SK-MEL-5 (cell line): ENCODE results near the gene KSR1. TPM values are rescaled to one million over a fixed set of nuclear protein-coding genes. Genes with fewer than 3 reads are reported as not detected.
"Not testable (repeated sequence)": the region's sequence is repeated elsewhere in the genome, so short reads cannot be mapped to it uniquely, and the experiment has no call there.

Experiments
- DNase-seq: peaks from one replicate; pipeline ENCODE4 v3.0.0-alpha.2; 2016; ENCODE audit warnings: low read depth, low spot score
- in situ Hi-C: cut with HindIII; loops from 2 replicates; pipeline ENCODE4 v1.10.0; 2016; ENCODE audit warnings: low sequenced_read_pairs, high pct_unique_total_duplicates, low pct_unique_long_range_greater_than_20kb
- total RNA-seq: library from RNA; depleted of rRNA; stranded (reverse); fragments of >200 nt; shearing (Covaris generic); gene quantifications from 2 replicates; pipeline ENCODE4 v1.2.3, GENCODE V29; 2014

KSR1 gene
- total RNA-seq, 1 experiment from 2014 or later, result 4.4 TPM

DNA sequence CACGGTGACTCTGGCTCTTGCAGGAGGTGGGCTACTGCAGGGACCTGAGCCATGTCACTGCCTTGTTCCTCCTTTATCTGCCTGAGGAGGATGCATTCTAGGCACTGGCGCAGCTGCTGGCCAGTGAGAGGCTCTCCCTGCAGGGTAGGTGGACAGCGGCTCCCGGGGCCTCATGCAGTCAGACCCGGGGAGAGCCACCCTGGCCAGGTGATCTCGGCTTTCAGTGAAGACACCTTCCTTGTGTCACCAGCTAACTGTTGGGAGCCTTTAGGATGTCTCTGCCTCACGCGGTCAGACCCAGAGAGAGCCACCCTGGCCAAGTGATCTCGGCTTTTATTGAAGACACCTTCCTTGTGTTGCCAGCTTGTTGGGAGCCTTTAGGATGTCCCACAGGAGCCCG, 31.7 kb upstream of the KSR1 start:
- in situ Hi-C loops, result no loop called here
- DNase-seq, result no peak

DNA sequence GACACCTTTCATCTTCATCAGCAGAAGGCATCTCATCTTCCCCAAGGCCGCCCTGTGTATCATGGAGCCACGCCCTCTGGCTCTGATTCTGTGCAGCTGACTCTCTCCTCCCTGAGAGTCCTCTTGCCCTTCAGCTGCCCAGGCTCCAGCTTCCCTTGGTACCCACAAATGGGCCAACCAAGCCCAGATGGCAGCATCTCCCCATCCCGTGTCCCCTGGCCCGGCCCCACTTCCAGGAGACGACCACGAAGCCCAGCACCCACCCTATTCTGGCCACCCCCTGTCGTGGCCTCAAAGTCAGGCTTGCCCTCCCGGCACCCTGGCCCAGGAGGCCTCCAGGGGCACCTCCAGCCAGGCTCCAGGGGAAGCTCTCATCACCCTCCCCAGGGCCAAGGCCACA, 31.3 kb upstream of the KSR1 start:
- in situ Hi-C loops, result no loop called here

DNA sequence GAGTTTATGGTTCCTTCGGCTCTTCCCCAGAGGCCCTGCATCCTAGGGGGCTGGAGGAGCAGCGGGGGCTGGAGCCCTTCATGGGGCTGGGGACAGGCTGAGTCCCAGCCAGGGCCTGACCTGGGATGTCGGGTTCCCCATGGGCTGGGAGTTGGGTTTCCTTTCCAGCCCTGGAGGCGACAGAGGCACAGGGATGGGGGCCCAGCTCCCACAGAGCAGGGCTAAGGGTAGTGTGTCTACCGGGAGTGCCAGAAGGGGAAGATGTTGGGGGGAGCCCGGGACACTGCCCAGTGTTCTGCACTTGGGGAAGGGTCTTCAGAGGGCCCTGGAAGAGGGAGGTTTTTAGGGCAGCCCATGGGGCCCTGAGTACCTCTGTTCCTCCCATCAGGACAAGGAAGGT, 30.7 kb upstream of the KSR1 start:
- in situ Hi-C loops, DNase-seq: not testable (repeated sequence)

More for the DNA sequence above, 31.3 kb upstream of the KSR1 start:
- no peak for DNase-seq

DNA sequence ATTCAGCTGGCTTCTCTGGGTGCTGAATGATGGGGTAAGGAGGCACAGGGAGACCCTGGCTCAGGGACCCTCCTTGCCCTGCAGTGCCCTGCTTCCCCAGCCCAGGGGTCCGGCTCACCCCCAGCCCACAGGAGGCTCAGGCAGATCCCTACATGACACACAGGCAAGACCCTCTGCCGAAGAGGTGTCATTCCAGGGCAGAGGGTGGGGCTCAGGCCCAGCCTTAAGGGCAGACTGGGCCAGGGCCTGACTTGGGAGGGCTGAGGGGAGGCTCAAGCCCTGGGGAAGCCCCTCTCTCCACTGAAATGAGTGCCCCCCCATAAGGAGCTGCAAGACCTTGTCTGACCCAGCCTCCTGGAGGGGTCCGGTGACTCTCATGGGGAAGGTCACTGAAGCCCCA, 30.3 kb upstream of the KSR1 start:
- in situ Hi-C loops, result no loop called here
- DNase-seq, result no peak

DNA sequence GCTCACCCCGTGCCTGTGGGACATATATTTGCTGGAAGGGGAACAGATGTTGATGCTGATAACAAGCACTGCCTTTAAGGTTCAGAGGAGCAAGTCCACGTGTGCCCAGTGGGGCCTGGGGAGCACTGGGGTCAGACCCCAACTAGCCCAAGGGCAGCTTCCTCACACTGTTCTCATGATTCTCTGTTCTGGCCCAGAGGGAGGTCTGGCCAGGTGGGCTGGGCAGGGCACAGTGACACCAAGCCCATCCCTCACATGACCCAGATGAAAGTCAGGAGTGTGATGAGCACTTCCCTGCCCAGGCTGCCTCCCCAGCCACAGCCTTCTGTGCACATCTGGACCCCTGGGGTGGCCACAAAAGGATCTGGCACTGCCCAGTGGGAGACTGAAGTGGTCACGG, 29.8 kb upstream of the KSR1 start:
- DNase-seq, in situ Hi-C loops: not testable (repeated sequence)

DNA sequence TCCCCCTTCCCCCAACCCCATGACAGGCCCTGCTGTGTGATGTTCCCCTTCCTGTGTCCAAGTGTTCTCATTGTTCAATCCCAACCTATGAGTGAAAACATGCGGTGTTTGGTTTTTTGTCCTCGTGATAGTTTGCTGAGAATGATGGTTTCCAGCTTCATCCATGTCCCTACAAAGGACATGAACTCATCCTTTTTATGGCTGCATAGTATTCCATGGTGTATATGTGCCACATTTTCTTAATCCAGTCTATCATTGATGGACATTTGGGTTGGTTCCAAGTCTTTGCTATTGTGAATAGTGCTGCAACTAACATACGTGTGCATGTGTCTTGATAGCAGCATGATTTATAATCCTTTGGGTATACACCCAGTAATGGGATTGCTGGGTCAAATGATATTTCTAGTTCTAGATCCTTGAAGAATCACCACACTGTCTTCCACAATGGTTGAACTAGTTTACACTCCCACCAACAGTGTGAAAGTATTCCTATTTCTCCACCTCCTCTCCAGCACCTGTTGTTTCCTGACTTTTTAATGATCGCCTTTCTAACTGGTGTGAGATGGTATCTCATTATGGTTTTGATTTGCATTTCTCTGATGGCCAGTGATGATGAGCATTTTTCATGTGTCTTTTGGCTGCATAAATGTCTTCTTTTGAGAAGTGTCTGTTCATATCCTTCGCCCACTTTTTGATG, 28.9 kb upstream of the KSR1 start:
- in situ Hi-C loops, DNase-seq: not testable (repeated sequence)

DNA sequence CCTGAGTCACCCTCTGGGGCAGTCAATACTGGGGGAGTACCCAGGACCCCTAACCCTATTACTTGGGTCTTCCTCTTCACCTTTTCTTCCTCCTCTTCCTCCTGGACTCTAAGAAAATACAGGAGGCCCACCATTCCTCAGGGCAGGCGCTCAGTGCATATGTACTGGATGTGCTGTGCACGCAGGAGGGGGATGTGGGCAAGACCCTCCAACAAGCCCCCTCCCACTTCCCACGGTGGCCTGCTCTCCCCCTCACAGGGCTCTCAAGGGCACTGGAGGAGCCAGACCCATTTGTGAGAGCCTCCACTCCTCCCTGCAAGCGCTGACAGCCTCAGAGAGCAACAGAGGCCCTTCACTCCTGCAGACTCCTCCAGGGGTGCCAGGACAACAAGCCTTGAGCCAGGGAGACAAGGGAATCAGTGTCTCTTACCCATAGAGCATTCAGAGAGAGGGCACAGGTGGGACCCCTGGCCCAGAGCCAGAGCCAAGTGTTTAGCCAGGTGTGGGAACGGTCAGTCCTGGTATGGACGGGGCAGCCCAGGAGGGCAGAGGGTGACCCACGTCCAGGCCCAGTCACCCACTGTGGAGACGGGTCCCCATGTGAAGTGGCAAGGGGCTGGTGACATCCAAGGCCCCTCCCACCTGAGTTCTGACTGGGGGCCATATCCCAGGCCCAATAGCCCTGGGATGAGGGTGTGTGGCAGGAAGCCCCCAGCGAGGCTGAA, 27.3 kb upstream of the KSR1 start:
- no peak for DNase-seq
- in situ Hi-C loops, result no loop called here

DNA sequence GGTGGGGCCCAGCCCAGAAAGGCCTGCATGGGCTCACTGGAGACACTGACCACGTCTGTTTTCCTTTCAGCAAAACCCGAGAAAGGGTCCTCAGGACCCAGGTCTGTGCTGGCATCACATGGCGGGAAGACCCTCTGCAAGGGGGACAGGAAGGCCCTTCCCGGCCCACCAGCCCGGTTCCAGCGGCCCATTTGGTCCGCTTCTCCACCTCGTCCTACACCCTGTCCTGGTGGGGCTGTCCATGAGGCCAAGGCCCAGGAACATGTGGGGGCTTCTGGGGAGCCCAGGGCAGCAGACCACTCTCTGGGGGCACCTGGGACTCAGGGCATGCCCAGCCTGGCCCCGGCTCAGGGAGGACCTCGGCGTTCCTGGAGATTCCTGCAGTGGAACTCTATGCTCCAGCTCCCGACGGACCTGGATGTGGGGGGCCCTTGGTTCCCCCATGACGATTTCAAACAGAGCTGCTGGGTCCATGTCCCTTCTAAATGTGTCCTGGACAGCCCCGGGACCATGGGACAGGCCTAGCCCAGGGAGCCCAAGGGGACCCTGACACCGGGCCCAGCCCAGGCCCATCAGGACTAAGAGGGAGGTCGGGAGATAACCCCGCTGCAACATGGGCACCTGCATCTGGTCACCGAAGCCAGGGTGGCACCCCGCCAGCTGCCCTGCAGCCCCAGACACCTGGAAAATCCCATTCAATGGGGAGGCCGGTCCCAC, 26.4 kb upstream of the KSR1 start:
- DNase-seq, result no peak
- in situ Hi-C loops, result no loop called here

DNA sequence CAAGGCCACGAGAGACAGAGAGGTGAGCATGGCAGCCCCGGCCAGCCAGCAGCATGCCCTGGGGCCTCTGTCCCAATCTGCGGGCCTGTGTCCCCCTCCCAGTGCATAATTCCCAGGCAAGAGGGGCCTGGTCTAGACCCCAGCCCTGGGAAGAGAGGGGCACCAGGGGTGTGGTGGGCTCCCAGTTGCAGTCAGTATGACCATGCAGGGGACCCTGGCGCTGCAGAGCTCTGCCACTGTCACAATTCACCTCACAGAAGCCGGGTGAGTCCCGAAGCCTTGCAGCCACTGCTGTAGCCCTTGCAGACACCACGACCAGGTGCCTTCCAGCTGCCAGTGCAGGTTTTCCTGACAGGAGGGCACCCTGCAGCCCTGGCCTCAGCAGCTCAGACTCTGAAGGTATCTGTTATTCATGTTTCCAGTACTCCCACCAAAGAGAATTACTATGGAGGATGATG, 25.8 kb upstream of the KSR1 start:
- in situ Hi-C loops, result no loop called here

DNA sequence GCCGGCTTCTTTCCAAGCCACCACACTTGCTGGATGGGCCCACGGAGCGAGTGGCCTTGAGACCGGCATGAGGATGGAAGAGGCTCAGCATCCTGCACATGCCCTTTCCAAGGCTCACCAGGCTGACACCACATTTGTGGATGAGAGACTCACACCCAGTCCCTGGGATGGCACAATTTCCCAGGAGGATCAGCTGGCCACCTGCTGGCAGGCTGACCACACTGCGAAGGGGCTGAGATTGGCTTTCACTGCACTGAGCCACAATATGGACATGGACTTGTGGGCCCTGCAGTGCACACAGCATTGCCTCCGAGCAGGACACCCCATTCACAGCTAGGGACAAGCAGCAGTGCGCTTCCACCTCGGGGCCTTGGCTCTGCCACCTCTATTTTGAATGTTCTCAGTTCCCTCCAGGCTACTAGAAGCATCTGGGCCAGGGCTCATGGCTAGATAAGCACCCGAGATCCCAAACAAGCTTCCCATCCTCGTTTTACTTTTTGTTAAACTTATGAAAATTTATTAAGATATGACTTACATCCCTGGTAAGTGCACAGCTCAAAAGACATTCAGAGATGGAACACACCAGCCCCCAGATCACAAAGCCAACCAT, 25.3 kb upstream of the KSR1 start:
- peak; percentile 46 for DNase-seq
- in situ Hi-C loops, result no loop called here

More for the DNA sequence above, 25.8 kb upstream of the KSR1 start:
- DNase-seq, result no peak

DNA sequence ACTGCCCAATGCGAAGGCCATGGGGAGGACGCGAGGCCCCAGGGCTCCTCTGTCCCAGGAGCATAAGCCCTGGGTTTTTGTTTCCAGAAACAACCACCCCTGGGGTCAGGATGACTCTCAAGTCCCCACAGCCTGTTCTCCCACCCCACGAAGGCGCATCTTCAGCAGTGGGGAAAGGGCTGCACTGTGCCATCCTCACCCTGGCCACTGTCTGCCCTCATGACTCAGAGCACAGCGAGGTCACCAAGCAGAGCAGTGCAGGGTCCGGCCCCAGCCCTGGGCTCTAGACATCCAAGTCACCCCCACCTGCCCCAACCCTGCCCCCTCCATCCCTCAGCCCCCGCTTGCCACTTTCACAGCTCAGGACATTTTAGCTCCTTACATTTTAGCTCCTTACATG, 22.7 kb upstream of the KSR1 start:
- no peak for DNase-seq
- in situ Hi-C loops, result no loop called here

DNA sequence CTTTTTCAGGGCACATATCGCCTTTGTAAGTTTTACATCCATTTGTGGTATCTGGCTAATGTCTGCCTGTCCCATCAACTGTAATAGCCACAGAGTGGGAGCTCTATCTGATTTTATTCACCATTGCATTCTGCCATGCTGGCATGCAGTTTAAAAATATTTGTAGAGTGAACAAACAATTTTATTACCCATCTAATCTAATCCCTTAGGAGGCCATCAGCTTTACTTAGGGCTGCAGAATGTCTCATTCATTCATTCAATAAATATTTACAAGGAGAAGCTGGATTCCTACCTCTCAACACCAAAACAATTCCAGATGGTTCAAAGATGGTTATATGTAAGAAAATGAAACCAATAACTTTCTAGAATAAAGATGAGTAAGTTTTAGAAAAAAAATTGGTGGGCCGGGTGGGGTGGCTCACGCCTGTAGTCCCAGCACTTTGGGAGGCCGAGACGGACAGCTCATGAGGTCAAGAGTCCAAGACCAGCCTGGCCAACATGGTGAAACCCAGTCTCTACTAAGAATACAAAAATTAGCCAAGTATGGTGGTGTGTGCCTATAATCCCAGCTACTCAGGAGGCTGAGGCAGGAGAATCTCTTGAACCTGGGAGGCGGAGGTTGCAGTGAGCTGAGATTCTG, 20.7 kb upstream of the KSR1 start:
- in situ Hi-C loops, DNase-seq: not testable (repeated sequence)

DNA sequence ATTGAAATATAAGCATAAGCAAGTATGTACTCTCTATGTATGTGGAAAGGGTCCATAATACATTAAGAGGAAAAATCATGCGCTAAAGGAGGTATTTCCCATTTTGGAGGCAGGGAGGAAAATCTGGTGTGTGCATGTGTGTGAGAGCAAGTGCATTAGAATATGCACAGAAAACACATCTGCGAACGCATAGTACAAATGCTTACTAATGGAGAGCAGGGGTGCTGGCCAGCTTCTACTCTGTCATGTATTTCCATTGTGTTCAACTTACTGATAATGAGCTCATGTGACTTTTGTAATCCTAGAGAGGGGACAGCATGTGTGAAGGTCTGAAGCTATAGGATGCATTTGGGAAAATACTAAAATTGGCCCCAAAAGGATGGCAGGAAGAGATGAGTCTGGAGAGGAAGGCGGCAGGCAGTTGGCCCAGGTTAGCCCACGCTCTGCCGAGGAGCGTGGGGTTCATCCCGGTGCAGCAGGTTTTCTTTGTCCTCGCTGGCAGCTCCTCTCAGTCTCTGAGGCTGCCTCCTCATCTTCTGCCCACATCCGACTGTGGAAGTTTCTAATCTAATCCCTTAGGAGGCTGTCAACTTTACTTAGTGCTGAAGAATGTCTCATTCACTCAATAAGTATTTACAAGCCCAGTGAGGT, 17.8 kb upstream of the KSR1 start:
- DNase-seq, result no peak
- in situ Hi-C loops, result no loop called here

DNA sequence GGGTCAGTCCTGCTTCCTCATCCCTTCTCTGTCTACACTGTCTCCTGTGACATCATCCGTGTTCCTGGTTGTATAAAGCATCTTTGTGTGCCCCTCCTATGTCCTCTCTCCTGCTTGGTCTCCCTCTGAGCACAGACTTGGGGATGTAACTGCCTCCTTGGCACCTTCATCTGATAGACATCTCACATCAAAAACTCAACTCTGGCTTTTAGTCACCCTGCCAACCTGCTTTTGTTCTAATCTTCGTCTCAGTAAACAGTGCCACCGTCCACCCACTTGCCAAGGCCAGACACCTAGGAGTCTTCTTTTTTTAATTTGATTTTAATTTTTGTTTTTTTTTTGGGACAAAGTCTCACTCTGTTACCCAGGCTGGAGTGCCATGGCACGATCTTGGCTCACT, 16.9 kb upstream of the KSR1 start:
- no peak for DNase-seq
- in situ Hi-C loops, result no loop called here

DNA sequence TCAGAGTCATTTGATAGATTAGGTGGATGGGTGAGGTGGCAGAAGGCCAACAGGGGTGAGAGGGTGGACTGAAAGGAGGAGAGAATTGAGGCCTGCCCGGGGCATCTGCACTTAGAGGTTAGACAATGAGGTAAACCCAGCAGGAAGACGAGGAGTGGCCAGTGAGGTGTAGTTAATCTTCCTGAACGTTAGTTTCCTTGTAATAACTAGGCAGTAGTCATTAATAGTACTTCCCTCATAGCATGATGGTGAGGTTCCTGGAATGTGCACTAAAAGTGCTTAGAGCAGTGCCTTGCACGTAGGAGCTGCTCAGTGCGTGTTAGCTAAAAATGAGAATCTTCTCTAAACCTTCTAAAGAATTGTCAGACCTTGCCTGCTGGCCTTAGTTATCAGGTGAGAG, 13.5 kb upstream of the KSR1 start:
- DNase-seq, result no peak
- in situ Hi-C loops, result no loop called here

DNA sequence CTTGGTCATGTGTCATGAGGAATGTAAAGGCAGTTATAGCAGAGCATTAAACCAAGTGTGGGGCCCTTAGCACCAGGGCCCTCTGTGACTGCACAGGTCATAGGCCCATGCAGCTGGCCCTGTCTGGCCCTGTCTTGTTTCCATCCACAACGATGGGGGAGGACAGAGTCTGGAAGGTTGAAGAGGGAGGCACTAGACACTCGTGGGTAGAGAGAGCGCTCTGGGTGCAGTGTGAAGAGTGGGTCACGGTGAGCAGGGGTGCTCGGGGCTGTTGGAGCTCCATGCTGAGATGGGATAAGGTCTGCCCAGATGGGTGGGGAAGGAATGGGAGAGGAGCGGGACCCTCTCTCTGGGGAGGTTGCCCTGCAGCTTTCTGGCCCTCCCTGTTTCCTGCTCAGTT, 12.8 kb upstream of the KSR1 start:
- DNase-seq, result no peak
- in situ Hi-C loops, result no loop called here

DNA sequence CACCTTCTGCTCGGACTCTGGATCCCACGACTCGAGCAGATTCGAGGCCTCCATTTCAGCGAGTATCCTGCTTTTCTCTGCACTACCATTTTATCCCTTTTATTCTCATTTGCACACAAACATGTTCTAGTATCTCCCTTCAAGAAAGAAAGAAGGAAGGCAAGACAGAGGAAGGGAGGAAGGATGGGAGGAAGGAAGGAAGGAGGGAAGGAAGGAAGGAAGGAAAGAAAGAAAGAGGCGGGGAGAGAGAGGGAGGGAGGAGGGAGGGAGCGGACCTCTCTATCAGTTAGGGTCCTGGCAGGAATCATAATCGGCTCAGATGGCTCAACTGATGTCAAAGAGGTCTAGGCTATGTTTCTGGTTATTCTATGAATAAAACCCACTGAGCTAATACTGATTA, 10.3 kb upstream of the KSR1 start:
- no peak for DNase-seq
- in situ Hi-C loops, result no loop called here
